ENCODE measurements around the gene TCOF1. TPM values are rescaled to one million over a fixed set of nuclear protein-coding genes. Genes with fewer than 3 reads are reported as not detected.

The TCOF1 gene
- total RNA-seq, 2 donors from 2014 or later, result 28.9 to 58.3 TPM

DNA sequence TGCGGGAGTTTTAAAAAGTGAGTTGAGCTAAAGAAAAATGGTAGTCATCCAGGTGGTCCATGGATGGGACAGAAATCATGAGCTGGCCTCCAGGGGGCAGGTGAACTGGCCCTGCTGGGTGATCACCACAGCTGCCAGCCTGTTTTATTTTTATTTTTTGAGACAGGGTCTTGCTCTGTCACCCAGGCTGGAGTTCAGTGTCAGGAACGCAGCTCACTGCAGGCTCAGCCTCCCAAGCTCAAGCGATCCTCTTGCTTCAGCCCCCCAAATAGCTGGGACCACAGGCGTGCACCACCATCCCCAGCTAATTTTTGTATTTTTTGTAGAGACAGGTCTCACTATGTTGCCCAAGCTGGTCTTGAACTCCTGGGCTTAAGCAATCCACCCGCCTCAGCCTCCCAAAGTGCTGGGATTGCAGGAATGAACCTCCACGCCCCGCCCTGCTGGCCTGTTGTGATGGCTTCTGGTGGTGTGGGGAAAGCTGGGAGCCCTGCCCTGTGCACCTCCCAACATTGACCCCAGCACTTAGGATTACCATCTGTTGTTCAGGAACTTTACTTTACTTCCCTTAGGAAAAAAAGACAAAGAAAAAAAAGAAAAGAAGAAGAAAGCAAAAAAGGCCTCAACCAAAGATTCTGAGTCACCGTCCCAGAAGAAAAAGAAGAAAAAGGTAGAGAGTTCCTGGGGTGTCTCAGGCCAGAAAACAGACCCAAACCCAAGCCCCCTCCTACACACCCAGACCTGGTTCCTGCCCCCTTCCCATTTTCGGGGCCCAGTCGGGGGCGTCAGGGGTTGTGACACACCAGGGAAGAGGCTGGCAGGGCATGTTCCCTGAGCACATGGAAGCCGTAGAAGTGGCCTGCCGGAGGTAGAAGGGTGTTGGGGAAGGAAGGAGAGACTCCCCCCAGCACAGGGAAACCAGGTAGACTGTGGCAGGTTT is 40.6 kb downstream of the TCOF1 start:
- no peaks in the 10 kb centered on the region for H3K9me3 ChIP-seq
- no peak for DNase-seq (ENCODE audit: low spot score)
- no peaks in the 10 kb centered on the region for H3K27me3 ChIP-seq (replicated peaks; ENCODE audit: insufficient read depth)
- H3K4me3 ChIP-seq, result no peak overlapping the region
- TF ChIP-seq POLR2AphosphoS5 (IDR thresholded peaks at IDR 0.05), result no peak
- TF ChIP-seq CTCF (IDR thresholded peaks at IDR 0.05), result no peak
- no peak for TF ChIP-seq POLR2A (IDR thresholded peaks at IDR 0.05)
- WGBS, result 87% methylated on average over 13 of the region's 13 CpGs
- H3K27ac ChIP-seq, result no peak overlapping the region
- intact Hi-C loops (cut with DNase I), result no loop called here
- peaks cover 6 to 10% of the 10 kb centered on the region in 2 donors for H3K36me3 ChIP-seq
- no peaks in the 10 kb centered on the region for H3K4me1 ChIP-seq (replicated peaks)

- Histone ChIP-seq H3K4me3 (no peak overlapping the region), H3K9me3 (no peaks in the 10 kb centered on the region), H3K27me3 (replicated peaks; ENCODE audit: insufficient read depth) (no peaks in the 10 kb centered on the region), H3K27ac (no peak overlapping the region), H3K4me1 (replicated peaks) (no peaks in the 10 kb centered on the region), H3K36me3 (peaks cover 6 to 7% of the 10 kb centered on the region in 2 donors)
- intact Hi-C loops (cut with DNase I), result no loop called here
- DNase-seq (ENCODE audit: low spot score), result no peak
- peak in 1 of 4 experiments; percentile 9 for TF ChIP-seq CTCF (IDR thresholded peaks at IDR 0.05)
- TF ChIP-seq POLR2A (IDR thresholded peaks at IDR 0.05), result no peak
- 66% methylated on average over 12 of the region's 12 CpGs for WGBS
Measured at GRCh38 chr5:150398722-150399523, 41.4 kb downstream of the TCOF1 start.

GRCh38 chr5:150399524-150400211 is 42.2 kb downstream of the TCOF1 start:
- H3K27ac ChIP-seq, result no peak overlapping the region
- peaks cover 6 to 7% of the 10 kb centered on the region in 2 donors for H3K36me3 ChIP-seq
- WGBS, result 87% methylated on average over 11 of the region's 11 CpGs
- intact Hi-C loops (cut with DNase I), result no loop called here
- no peaks in the 10 kb centered on the region for H3K9me3 ChIP-seq
- no peak for TF ChIP-seq POLR2A (IDR thresholded peaks at IDR 0.05)
- no peak for TF ChIP-seq CTCF (IDR thresholded peaks at IDR 0.05)
- no peak for TF ChIP-seq POLR2AphosphoS5 (IDR thresholded peaks at IDR 0.05)
- no peaks in the 10 kb centered on the region for H3K27me3 ChIP-seq (replicated peaks; ENCODE audit: insufficient read depth)
- no peaks in the 10 kb centered on the region for H3K4me1 ChIP-seq (replicated peaks)
- H3K4me3 ChIP-seq, result no peak overlapping the region
- no peak for DNase-seq (ENCODE audit: low spot score)

DNA sequence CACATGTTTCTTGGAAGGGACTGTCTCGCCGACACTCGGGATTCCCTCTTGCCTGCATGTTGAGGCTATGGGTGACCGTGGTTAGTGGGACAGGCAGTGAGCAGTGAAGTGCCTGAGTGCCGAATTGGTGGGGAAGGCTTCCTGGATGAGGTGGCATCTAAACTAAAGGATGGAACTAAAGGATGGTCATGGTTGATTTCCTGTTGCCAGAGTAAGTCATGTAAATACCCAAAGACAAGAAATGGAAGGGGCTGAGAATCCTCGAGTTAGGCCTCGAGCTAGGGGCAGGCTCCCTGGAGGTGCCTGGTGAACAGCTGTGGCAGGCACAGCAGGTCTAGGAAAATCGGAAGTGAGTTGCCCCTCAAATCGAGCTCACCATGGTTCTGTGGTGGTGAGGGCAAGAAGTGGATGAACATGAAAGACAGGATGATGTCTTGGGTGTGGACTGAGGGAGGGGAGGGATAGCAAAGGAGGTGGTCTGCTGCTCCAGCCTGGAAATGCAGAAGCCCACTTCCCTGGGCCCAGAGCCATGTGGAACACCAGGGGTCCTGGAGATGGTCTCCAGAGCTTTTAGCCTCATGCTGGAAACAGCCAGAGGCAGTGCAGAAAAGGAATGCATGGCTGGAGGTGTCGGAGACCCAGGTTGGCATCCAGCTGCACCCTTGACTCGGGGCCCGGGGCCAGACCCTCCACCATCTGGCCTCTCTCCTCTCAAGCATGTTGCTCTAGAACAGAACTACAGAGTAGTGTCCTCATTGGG is 43.0 kb downstream of the TCOF1 start:
- Histone ChIP-seq H3K9me3 (no peaks in the 10 kb centered on the region), H3K27me3 (replicated peaks; ENCODE audit: insufficient read depth) (no peaks in the 10 kb centered on the region), H3K27ac (no peak overlapping the region), H3K36me3 (peaks cover 5 to 6% of the 10 kb centered on the region in 2 donors), H3K4me1 (replicated peaks) (no peaks in the 10 kb centered on the region), H3K4me3 (no peak overlapping the region)
- WGBS, result 91% methylated on average over 11 of the region's 12 CpGs
- intact Hi-C loops (cut with DNase I), result no loop called here
- TF ChIP-seq POLR2A (IDR thresholded peaks at IDR 0.05), result no peak
- TF ChIP-seq POLR2AphosphoS5 (IDR thresholded peaks at IDR 0.05), result no peak
- TF ChIP-seq CTCF (IDR thresholded peaks at IDR 0.05), result no peak
- no peak for DNase-seq (ENCODE audit: low spot score)

Data from prostate gland (tissue), 2 donors.